LNCaP clone FGC (cell line): ENCODE data around the gene RPN1.

Experiments
- DNase-seq: peaks from one replicate; pipeline ENCODE4 v3.0.0-alpha.2; 2011; ENCODE audit warnings: low read depth
- H3K4me3 ChIP-seq: 2 replicates; pipeline ENCODE4 v1.5.1; 2011; ENCODE audit warnings: mild to moderate bottlenecking, low read depth, low read length, control low read depth
- CTCF ChIP-seq: IDR thresholded peaks from 2 replicates; pipeline ENCODE4 v1.5.1; 2012; ENCODE audit warnings: mild to moderate bottlenecking; ENCODE audit not compliant: control insufficient read depth, insufficient read depth; ENCODE audit errors: extremely low read depth

The RPN1 gene

GRCh38 chr3:128623762-128624176, 26.8 kb downstream of the RPN1 start:
- H3K4me3 ChIP-seq = no peak overlapping the region
- TF ChIP-seq CTCF = no peak
- peak; percentile 11 for DNase-seq

- no peak for TF ChIP-seq CTCF
- H3K4me3 ChIP-seq = no peak overlapping the region
- no peak for DNase-seq
These were observed 28.7 kb downstream of the RPN1 start for GRCh38 chr3:128621931-128622330.

GRCh38 chr3:128621234-128621633, 29.4 kb downstream of the RPN1 start:
- no peak overlapping the region for H3K4me3 ChIP-seq
- TF ChIP-seq CTCF = no peak
- no peak for DNase-seq

- no peak for TF ChIP-seq CTCF
- no peak for DNase-seq
- no peak overlapping the region for H3K4me3 ChIP-seq
These were observed 30.3 kb downstream of the RPN1 start for GRCh38 chr3:128620268-128620691.

GRCh38 chr3:128619146-128619890, 31.3 kb downstream of the RPN1 start:
- peak overlapping the region; percentile 98 for H3K4me3 ChIP-seq
- no peak for DNase-seq
- no peak for TF ChIP-seq CTCF

- peak overlapping the region; percentile 98 for H3K4me3 ChIP-seq
- no peak for DNase-seq
- no peak for TF ChIP-seq CTCF
These were observed 32.3 kb downstream of the RPN1 start for GRCh38 chr3:128618398-128618726.
